Measurements from ENCODE around the gene SULT1C4.

Gene SULT1C4

GRCh38 chr2:108436976-108437375 lies 59.2 kb downstream of the SULT1C4 start:
- TF ChIP-seq CTCF (IDR thresholded peaks at IDR 0.05; ENCODE audit: borderline replicate concordance, control extremely low read depth, extremely low read depth, insufficient read depth, missing control alignments): no peak
- in situ Hi-C loops (cut with MboI; ENCODE audit: low sequenced_read_pairs, unreplicated experiment): no loop called here
- DNase-seq (ENCODE audit: low spot score): no peak
